ENCODE results near the gene PDE4D.

DNA sequence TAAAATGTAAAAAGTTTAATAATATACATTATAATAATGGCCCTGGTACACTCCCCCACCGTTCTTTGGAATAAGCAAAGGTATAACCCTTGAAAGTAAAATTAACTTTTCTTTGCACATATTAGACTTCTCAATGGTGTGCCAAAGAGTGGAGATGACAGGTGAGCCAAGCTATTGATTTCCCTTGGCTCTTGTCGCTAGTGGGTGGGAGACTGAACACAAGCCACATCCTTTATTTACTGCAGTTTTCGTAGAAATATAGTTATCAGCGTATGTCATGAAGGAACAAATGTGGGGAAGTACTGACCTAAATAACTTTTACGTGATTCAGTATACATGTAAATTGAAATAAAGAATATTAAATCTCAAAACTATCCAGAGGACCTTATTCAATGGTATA, 761.4 kb downstream of the PDE4D start:
- no peak for TF ChIP-seq EZH2phosphoT487 (IDR thresholded peaks at IDR 0.05; ENCODE audit: insufficient read depth, low read depth)
- TF ChIP-seq EZH2 (IDR thresholded peaks at IDR 0.05; ENCODE audit: insufficient read depth, poor library complexity, severe bottlenecking): no peak

Data from GM23248 (cell line).